Stomach (tissue), 4 donors: ENCODE results near the gene NCKAP5L.

Source experiments
- CTCF ChIP-seq, 7 experiments: fragments of 450-650 bp in 4 of 7; fragments of 200-600 bp in 3 of 7; sonication (generic) in 3 of 7; IDR thresholded peaks; one replicate each; pipeline ENCODE4 v1.5.1; 2016 to 2019; ENCODE audit warnings: antibody characterized with exemption in 7 of 7, control low read depth in 2 of 7, mild to moderate bottlenecking in 1 of 7
- POLR2A ChIP-seq, 4 donors: fragments of 450-650 bp; IDR thresholded peaks; one replicate each; pipeline ENCODE4 v1.6.1; 2016; ENCODE audit warnings: antibody characterized with exemption in 4 of 4, control low read depth in 2 of 4, mild to moderate bottlenecking in 1 of 4, moderate library complexity in 1 of 4

GRCh38 chr12:49741882-49742620 lies 86.2 kb downstream of the NCKAP5L start:
- TF ChIP-seq POLR2A (IDR thresholded peaks at IDR 0.05) (no peak), CTCF (IDR thresholded peaks at IDR 0.05) (no peak)
